ENCODE results near the gene PATL1.
A peak's percentile ranks its signal among the peaks of the same experiment; 100 is the strongest.

PATL1 gene

DNA sequence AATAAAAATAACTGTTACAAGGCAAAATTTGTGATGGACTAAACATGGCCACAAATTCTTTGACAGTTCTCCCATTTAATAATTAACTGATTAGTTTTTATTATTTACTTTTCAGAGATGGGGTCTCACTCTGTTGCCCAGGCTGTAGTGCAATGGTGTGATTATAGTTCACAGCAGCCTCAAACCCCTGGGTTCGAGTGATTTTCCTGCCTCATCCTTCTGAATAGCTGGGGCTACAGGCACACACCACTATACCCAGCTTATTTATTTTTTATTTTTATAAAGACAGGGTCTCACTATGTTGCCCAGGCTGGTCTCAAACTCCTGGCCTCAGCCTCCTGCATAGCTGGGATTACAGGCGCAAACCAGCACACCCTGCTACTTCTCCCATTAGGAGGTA, 4.5 kb upstream of the PATL1 start:
- no peak overlapping the region for H3K4me3 ChIP-seq (ENCODE audit: low read length)
- TF ChIP-seq, protein P1, sequence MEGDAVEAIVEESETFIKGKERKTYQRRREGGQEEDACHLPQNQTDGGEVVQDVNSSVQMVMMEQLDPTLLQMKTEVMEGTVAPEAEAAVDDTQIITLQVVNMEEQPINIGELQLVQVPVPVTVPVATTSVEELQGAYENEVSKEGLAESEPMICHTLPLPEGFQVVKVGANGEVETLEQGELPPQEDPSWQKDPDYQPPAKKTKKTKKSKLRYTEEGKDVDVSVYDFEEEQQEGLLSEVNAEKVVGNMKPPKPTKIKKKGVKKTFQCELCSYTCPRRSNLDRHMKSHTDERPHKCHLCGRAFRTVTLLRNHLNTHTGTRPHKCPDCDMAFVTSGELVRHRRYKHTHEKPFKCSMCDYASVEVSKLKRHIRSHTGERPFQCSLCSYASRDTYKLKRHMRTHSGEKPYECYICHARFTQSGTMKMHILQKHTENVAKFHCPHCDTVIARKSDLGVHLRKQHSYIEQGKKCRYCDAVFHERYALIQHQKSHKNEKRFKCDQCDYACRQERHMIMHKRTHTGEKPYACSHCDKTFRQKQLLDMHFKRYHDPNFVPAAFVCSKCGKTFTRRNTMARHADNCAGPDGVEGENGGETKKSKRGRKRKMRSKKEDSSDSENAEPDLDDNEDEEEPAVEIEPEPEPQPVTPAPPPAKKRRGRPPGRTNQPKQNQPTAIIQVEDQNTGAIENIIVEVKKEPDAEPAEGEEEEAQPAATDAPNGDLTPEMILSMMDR (conservative IDR thresholded peaks at IDR 0.05; ENCODE audit: low read depth, low read length): no peak
- DNase-seq (ENCODE audit: low read depth): no peak

DNA sequence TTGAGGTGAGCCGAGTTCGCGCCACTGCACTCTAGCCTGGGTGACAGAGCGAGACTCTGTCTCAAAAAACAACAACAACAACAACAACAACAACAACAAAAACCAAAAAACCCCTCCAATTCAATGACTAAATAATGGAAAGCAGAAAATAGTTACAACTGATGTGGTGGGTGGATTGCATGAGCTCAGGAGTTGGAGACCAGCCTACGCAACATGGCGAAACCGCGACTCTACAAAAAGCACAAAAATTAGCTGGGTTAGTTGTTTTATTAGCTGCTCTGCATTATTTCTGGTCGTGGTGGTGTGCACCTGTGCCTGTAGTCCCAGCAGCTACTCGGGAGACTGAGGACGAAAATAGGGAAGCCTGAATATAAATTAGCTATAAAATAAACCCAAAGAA, 2.6 kb upstream of the PATL1 start:
- H3K4me3 ChIP-seq (ENCODE audit: low read length): no peak overlapping the region
- TF ChIP-seq, protein P1 (conservative IDR thresholded peaks at IDR 0.05; ENCODE audit: low read depth, low read length): no peak
- no peak for DNase-seq (ENCODE audit: low read depth)

DNA sequence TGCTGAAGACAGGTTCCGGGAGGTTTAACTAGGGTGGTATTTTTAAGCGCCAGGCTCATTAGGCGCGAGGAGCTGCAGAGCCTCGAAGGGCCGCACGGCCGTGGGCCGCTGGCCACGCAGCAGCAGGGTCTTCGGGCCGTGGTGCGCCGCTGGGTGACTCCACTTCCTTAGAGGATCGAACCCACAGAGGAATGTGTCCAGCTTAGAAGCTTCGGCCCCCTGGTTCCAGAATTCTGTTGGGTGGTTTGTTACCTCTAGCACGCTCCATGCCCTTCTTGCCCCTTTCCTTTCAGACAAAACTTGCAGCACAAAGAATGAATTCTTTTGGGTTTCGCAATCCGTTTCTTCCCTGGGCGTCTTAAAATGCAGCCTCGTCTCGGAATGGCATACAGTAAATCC, 773 bp upstream of the PATL1 start:
- TF ChIP-seq, protein P1 (conservative IDR thresholded peaks at IDR 0.05; ENCODE audit: low read depth, low read length): no peak
- peak; percentile 61 for DNase-seq (ENCODE audit: low read depth)
- H3K4me3 ChIP-seq (ENCODE audit: low read length): peak overlapping the region; percentile 73

DNA sequence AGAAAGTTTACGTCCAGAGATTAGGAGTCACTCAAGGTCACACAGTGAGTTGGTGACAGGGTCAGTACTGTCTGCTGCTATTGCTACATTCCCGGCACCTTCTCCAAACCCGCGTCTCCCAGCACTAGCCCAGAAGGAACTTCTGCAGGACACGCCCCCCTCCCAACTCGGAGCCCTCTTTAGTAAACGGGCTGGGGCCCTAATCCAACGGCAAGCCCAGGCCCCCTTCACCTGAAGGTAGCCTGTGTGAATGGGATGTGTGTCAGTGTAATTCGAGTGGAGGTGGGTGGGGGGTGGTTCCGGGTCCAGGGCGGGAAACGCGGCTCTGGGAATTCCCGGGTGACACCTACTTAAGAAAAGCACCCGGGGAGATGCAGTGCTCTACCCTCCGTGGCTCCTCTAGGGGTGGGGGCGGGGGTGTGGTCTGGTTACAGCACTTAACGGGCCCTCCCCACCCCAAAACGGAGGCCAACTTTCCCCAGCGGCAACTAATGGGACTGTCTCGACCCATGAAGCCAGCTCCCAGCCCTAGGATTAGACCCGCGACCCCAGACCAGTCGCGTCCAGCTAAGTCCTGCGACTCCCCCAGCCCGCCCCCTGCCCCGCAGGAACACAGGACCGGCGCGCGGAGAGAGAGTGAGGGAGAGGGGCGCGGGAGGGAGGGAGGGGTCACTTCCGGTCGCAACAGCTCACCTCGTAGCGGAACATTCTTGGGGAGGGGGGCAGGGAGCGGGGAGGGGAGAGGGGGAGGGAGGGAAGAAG, 468 bp downstream of the PATL1 start:
- DNase-seq (ENCODE audit: low read depth): no peak
- TF ChIP-seq, protein P1 (conservative IDR thresholded peaks at IDR 0.05; ENCODE audit: low read depth, low read length): peak; percentile 13
- H3K4me3 ChIP-seq (ENCODE audit: low read length): peak overlapping the region; percentile 90

DNA sequence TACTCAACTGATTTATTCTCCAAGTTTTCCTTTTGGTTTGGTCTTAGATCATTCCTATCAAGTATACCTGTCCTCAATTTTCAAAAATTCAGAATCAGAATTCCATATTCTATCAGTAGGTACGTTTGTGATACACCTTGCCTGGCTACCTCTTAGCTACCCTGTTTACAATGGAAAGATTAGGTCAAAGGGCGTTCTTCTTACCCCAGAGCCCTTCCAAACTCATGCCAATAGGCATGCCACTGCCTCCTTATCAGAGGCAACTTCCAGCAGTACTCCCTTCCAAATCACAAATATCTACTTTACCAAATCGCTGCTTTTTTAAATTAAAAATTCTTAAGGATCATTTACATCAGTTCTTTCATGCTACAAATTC, 1.0 kb downstream of the PATL1 start:
- DNase-seq (ENCODE audit: low read depth): no peak
- TF ChIP-seq, protein P1 (conservative IDR thresholded peaks at IDR 0.05; ENCODE audit: low read depth, low read length): no peak
- peak overlapping the region; percentile 90 for H3K4me3 ChIP-seq (ENCODE audit: low read length)

DNA sequence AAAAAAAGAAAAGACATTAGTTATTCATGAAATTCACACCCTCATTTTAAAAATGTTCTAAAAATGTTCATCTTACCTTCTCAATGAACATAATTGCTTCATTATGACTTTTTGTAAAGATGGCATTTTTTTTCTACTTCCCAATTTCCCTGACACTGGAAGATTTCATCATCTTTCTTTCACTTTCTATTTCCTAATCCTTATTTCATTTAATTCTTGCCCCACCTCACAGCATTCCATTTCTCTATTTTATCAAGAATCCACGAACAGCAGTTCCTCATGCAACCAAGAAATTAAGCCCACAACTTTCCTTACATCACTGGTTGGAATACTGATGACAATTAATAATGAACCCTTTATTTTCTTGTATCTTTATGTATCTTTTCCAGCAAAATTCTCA, 1.9 kb downstream of the PATL1 start:
- no peak for DNase-seq (ENCODE audit: low read depth)
- TF ChIP-seq, protein P1 (conservative IDR thresholded peaks at IDR 0.05; ENCODE audit: low read depth, low read length): no peak
- peak overlapping the region; percentile 90 for H3K4me3 ChIP-seq (ENCODE audit: low read length)

DNA sequence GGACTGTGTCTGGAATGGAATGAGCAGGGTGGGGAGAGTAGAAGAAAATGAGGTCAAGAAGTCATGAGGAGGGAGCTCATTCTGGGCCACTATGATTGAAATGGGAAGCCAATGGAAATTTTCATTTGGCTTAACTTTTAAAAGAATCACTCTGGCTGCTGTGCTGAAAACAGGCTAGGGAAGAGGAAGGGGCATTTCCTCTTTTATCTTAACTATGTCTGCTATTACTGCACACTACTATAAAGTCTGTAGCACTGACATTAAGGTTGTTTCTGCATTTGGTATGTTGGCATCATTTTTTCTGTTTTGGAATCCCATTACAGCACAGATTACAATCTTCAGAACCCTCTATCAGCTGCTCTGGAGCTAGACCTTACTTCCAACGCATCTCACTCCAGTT, 8.2 kb downstream of the PATL1 start:
- DNase-seq (ENCODE audit: low read depth): no peak
- no peak overlapping the region for H3K4me3 ChIP-seq (ENCODE audit: low read length)

More for the DNA sequence above, 8.2 kb downstream of the PATL1 start:
- TF ChIP-seq, protein P1 (conservative IDR thresholded peaks at IDR 0.05; ENCODE audit: low read depth, low read length): no peak

Measured in retinal pigment epithelial cell (primary cell).